ENCODE measurements around the gene HECTD1.

GRCh38 chr14:31212893-31213292 lies 5.3 kb upstream of the HECTD1 start:
- TF ChIP-seq POLR2A (IDR thresholded peaks at IDR 0.05; ENCODE audit: extremely low read depth, insufficient read length) (no peak), CTCF (IDR thresholded peaks at IDR 0.05; ENCODE audit: low read depth, low read length) (no peak)

Measured in NB4 (cell line).